WERI-Rb-1 (cell line): ENCODE measurements around the gene TMEM51.

Experiments used
- DNase-seq: peaks from one replicate; pipeline ENCODE4 v3.0.0-alpha.2; 2020
- H3K27ac ChIP-seq: fragments of 250-450 bp; sonication (Bioruptor Pico); 2 replicates; pipeline ENCODE4 v1.5.1; 2020; ENCODE audit warnings: mild to moderate bottlenecking, moderate library complexity
- H3K27me3 ChIP-seq: fragments of 250-450 bp; sonication (Bioruptor Pico); 2 replicates; pipeline ENCODE4 v1.5.1; 2021; ENCODE audit warnings: mild to moderate bottlenecking, low read depth, moderate library complexity; ENCODE audit not compliant: insufficient read depth, severe bottlenecking
- H3K36me3 ChIP-seq: fragments of 250-450 bp; sonication (Bioruptor Pico); 2 replicates; pipeline ENCODE4 v1.5.1; 2020; ENCODE audit warnings: mild to moderate bottlenecking, moderate library complexity
- H3K4me3 ChIP-seq: 2 replicates; pipeline ENCODE4 v1.5.1; 2011; ENCODE audit warnings: low read depth, mild to moderate bottlenecking, control low read depth, low read length
- H3K9me3 ChIP-seq: fragments of 250-450 bp; sonication (Bioruptor Pico); 2 replicates; pipeline ENCODE4 v1.5.1; 2021; ENCODE audit warnings: mild to moderate bottlenecking, moderate library complexity; ENCODE audit not compliant: severe bottlenecking
- TF ChIP-seq, protein P1 (sequence below): IDR thresholded peaks from 2 replicates; pipeline ENCODE4 v1.5.1; 2011; ENCODE audit warnings: low read depth, mild to moderate bottlenecking, control low read depth, inconsistent platforms, low read length

Gene TMEM51

GRCh38 chr1:15210651-15211375 lies 57.3 kb downstream of the TMEM51 start:
- Histone ChIP-seq H3K27me3 (no peaks in the 10 kb centered on the region), H3K36me3 (peaks cover 6% of the 10 kb centered on the region), H3K27ac (no peak overlapping the region), H3K9me3 (no peaks in the 10 kb centered on the region), H3K4me3 (no peak overlapping the region)
- DNase-seq: no peak
- TF ChIP-seq, protein P1, sequence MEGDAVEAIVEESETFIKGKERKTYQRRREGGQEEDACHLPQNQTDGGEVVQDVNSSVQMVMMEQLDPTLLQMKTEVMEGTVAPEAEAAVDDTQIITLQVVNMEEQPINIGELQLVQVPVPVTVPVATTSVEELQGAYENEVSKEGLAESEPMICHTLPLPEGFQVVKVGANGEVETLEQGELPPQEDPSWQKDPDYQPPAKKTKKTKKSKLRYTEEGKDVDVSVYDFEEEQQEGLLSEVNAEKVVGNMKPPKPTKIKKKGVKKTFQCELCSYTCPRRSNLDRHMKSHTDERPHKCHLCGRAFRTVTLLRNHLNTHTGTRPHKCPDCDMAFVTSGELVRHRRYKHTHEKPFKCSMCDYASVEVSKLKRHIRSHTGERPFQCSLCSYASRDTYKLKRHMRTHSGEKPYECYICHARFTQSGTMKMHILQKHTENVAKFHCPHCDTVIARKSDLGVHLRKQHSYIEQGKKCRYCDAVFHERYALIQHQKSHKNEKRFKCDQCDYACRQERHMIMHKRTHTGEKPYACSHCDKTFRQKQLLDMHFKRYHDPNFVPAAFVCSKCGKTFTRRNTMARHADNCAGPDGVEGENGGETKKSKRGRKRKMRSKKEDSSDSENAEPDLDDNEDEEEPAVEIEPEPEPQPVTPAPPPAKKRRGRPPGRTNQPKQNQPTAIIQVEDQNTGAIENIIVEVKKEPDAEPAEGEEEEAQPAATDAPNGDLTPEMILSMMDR: no peak

DNA sequence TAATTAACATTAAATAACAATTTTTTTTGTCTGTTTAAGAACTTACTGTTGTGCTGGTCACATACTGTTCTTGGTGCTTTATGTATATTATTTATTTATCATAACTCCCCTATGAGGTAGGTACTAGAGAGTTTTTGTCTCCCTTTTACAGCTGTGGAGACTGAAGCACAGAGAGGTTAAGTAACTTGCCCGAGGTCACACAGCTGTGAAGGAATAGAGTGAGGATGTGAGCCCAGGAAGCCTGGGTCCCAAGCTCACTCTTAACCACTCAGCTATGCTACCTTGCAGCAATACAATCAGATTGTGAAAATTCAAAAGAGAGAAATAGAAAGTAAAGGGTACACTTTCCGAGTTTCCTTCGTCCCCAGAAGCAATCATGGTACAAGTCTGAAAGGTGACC lies 57.9 kb downstream of the TMEM51 start:
- Histone ChIP-seq H3K27me3 (no peaks in the 10 kb centered on the region), H3K9me3 (no peaks in the 10 kb centered on the region)

GRCh38 chr1:15212216-15212953 lies 58.8 kb downstream of the TMEM51 start:
- Histone ChIP-seq H3K4me3 (no peak overlapping the region), H3K36me3 (peaks cover 6% of the 10 kb centered on the region), H3K27ac (no peak overlapping the region; the same call in 1 of the 2 replicates), H3K27me3 (no peaks in the 10 kb centered on the region), H3K9me3 (no peaks in the 10 kb centered on the region)
- DNase-seq: no peak
- TF ChIP-seq, protein P1: no peak

More for the DNA sequence above, 57.9 kb downstream of the TMEM51 start:
- TF ChIP-seq, protein P1: no peak
- DNase-seq: no peak
- Histone ChIP-seq H3K4me3 (no peak overlapping the region), H3K27ac (no peak overlapping the region), H3K36me3 (peaks cover 6% of the 10 kb centered on the region)

GRCh38 chr1:15212954-15213291 lies 59.4 kb downstream of the TMEM51 start:
- no peak overlapping the region for H3K4me3 ChIP-seq
- TF ChIP-seq, protein P1: no peak

GRCh38 chr1:15213341-15213821 lies 59.8 kb downstream of the TMEM51 start:
- TF ChIP-seq, protein P1: no peak
- H3K9me3 ChIP-seq: no peaks in the 10 kb centered on the region
- H3K27ac ChIP-seq: no peak overlapping the region
- H3K4me3 ChIP-seq: no peak overlapping the region
- no peak for DNase-seq
- H3K36me3 ChIP-seq: peaks cover 8% of the 10 kb centered on the region
- H3K27me3 ChIP-seq: no peaks in the 10 kb centered on the region

More at GRCh38 chr1:15212954-15213291, 59.4 kb downstream of the TMEM51 start:
- H3K27me3 ChIP-seq: no peaks in the 10 kb centered on the region
- no peaks in the 10 kb centered on the region for H3K9me3 ChIP-seq
- H3K27ac ChIP-seq: no peak overlapping the region; the same call in 1 of the 2 replicates
- DNase-seq: peak; percentile 49
- peaks cover 6% of the 10 kb centered on the region for H3K36me3 ChIP-seq
